Kidney epithelial cell (primary cell): ENCODE data around the gene NDUFA3. TPM values are rescaled to one million over a fixed set of nuclear protein-coding genes. Genes with fewer than 3 reads are reported as not detected.

Experiments used
- DNase-seq: peaks from one replicate; pipeline ENCODE4 v3.0.0-alpha.2; 2010; ENCODE audit warnings: low read depth
- H3K27me3 ChIP-seq: 2 replicates; pipeline ENCODE4 v1.6.0; 2011; ENCODE audit warnings: low read length; ENCODE audit not compliant: control insufficient read depth, insufficient read depth
- H3K36me3 ChIP-seq: 2 replicates; pipeline ENCODE4 v1.5.1; 2011; ENCODE audit warnings: low read length; ENCODE audit not compliant: control insufficient read depth, insufficient read depth
- H3K4me3 ChIP-seq: 2 replicates; pipeline ENCODE4 v1.5.1; 2011; ENCODE audit warnings: low read depth, mild to moderate bottlenecking, control low read depth, low read length
- total RNA-seq: library from RNA; depleted of rRNA; stranded (reverse); fragments of >200 nt; gene quantifications from 2 replicates; pipeline ENCODE4 v1.2.3, GENCODE V29; 2015
- TF ChIP-seq, protein P1 (sequence below): IDR thresholded peaks from 2 replicates; pipeline ENCODE4 v1.5.1; 2011; ENCODE audit warnings: mild to moderate bottlenecking, moderate library complexity, low read length, control low read depth, inconsistent platforms; ENCODE audit not compliant: insufficient read depth, poor library complexity, severe bottlenecking

NDUFA3 gene
- total RNA-seq, 1 donor from 2014 or later: 39.4 TPM

DNA sequence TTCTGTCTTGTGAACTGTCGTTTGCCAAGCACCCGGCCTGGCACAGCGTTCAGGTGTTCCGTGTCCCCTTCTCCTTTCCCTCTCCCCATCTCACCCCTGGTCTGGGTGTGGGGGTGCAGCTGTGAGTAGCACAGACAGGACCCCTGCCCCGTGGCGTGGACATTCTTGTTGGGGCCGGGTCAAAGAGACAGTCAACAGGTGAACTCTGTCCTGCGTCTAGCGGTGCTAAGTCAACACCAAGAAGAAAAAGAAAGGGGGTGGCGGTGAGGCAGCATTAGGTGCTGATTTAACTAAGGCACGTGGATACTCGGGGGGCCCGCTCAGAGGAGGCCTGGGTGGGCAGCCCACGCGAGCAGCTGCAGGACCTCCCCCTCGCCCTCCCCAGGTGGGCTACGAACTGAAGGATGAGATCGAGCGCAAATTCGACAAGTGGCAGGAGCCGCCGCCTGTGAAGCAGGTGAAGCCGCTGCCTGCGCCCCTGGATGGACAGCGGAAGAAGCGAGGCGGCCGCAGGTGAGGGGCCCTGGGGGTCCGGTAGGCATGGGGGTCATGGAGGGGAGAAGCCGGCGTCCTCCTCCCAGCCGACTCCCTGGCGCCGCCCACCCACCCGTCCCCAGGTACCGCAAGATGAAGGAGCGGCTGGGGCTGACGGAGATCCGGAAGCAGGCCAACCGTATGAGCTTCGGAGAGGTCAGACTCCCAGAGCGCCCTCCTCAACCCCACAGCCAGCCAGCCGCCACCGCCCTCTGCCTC is 25.2 kb downstream of the NDUFA3 start:
- no peak overlapping the region for H3K4me3 ChIP-seq
- TF ChIP-seq, protein P1, sequence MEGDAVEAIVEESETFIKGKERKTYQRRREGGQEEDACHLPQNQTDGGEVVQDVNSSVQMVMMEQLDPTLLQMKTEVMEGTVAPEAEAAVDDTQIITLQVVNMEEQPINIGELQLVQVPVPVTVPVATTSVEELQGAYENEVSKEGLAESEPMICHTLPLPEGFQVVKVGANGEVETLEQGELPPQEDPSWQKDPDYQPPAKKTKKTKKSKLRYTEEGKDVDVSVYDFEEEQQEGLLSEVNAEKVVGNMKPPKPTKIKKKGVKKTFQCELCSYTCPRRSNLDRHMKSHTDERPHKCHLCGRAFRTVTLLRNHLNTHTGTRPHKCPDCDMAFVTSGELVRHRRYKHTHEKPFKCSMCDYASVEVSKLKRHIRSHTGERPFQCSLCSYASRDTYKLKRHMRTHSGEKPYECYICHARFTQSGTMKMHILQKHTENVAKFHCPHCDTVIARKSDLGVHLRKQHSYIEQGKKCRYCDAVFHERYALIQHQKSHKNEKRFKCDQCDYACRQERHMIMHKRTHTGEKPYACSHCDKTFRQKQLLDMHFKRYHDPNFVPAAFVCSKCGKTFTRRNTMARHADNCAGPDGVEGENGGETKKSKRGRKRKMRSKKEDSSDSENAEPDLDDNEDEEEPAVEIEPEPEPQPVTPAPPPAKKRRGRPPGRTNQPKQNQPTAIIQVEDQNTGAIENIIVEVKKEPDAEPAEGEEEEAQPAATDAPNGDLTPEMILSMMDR: no peak
- no peaks in the 10 kb centered on the region for H3K27me3 ChIP-seq
- DNase-seq: no peak
- H3K36me3 ChIP-seq: no peaks in the 10 kb centered on the region

DNA sequence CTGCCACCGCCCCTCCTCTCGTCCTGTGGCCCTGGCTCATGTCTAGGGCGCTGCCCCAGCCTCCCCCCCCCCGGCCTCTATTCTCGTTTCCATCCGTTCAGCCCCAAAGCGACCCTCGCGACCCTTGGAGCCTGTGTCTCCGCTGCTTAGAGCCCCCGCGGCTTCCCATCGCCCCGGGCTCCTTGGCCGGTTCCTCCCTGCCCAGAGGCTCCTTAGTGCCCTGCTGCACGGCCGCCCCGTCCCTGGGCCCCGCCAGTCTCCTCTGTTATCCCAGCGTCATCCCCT is 25.7 kb downstream of the NDUFA3 start:
- no peak for DNase-seq
- no peaks in the 10 kb centered on the region for H3K36me3 ChIP-seq
- no peaks in the 10 kb centered on the region for H3K27me3 ChIP-seq
- TF ChIP-seq, protein P1: no peak
- H3K4me3 ChIP-seq: no peak overlapping the region

DNA sequence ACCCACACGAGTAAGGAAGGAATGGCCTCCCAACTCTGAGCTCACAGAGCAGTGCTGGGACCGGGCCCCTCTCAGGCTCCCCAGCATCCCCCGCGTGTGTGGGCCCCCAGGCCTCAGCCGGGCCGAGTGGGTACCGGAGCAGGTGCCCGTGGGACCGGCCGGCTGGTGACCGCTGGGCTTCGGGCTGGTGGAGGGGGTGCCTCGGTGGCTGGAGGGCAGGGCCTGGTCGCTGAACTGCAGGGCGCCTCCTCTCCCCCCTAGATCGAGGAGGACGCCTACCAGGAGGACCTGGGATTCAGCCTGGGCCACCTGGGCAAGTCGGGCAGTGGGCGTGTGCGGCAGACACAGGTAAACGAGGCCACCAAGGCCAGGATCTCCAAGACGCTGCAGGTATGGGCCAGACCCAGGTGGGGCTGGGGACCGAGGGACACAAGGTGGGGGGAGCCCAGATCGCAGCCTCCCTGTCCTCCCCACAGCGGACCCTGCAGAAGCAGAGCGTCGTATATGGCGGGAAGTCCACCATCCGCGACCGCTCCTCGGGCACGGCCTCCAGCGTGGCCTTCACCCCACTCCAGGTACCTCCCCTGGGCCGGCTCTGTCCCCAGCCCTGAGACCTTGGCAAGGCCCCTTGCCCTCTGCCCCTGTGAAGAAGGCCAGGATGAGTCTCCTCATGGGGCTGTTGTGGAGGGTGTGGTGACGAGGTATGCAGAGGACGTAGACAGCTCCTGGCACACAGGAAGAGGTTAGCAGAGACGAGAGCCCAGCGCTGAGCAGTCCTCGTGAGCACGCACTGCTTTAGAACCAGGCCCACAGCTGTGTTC is 26.4 kb downstream of the NDUFA3 start:
- DNase-seq: no peak
- H3K4me3 ChIP-seq: no peak overlapping the region
- H3K36me3 ChIP-seq: no peaks in the 10 kb centered on the region
- TF ChIP-seq, protein P1: no peak
- no peaks in the 10 kb centered on the region for H3K27me3 ChIP-seq

DNA sequence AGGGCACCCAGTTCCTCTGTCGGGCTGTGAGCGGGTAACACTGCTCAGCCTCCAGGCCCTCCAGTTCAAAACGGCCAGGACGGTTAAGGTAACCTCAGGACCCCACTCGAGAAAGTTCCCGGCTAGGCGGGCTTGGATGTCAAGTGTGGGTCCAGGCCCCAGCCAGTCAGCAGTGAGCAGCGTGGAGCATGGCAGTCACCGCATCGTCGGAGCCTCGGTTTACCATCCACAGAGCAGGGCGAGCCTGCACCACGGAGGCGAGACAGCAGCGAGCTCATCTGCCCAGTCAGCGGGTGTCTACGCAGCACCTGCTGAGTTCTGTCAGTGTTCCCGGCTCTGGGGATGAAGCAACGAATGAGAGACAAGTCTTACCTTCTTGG is 27.0 kb downstream of the NDUFA3 start:
- no peaks in the 10 kb centered on the region for H3K36me3 ChIP-seq
- H3K4me3 ChIP-seq: no peak overlapping the region
- TF ChIP-seq, protein P1: no peak

DNA sequence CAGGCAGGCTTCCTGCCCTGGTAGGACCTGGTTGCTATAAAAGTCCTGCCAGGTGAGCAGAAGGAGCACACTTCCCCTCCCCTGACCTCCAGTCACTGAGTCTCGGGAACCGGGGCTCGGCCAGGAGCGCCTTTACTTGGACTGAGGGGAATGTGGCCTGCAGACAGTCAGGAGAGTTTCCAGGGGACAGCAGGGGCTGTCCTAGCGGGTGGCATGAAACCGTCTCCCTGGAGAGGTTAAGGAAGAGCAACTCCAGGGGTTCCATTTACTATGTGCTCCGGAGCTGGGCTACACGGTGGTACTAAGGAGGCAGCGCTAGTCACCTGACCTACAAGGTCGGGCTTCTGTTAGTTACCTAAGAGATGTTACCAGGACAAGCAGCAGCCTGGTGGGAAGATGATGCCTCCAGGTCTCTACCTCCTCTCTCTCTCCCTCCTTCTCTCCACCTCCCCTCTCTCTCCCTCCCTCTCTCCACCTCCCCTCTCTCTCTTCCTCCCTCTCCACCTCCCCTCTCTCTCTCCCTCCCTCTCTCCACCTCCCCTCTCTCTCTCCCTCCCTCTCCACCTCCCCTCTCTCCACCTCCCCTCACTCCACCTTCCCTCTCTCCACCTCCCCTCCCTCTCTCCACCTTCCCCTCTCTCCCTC is 30.8 kb downstream of the NDUFA3 start:
- Histone ChIP-seq H3K36me3 (no peaks in the 10 kb centered on the region), H3K27me3 (no peaks in the 10 kb centered on the region), H3K4me3 (no peak overlapping the region)
- TF ChIP-seq, protein P1: no peak
- DNase-seq: no peak

More for the DNA sequence above, 27.0 kb downstream of the NDUFA3 start:
- H3K27me3 ChIP-seq: no peaks in the 10 kb centered on the region
- DNase-seq: no peak
